HCT116 (cell line): ENCODE measurements around the gene HSD17B3. TPM values are rescaled to one million over a fixed set of nuclear protein-coding genes. Genes with fewer than 3 reads are reported as not detected.

Experiments
- ATAC-seq: fragments of 200-7000 bp; cut with Tn5 transposase; 2 replicates; pipeline ENCODE4 v1.9.1; 2020; ENCODE audit warnings: mild to moderate bottlenecking, moderate library complexity
- BruUV-seq: library from RNA; stranded (reverse); fragments of 400-500 nt; replicated peaks from 2 replicates; lab custom pipeline; 2021; lab: Mats Ljungman, UMichigan
- CTCF ChIA-PET: fragments of 300-600 bp; sonication (Branson Sonifier 250); formaldehyde crosslinking; loops from one replicate; lab custom pipeline; 2021; ENCODE audit warnings: antibody characterized with exemption; lab: Charles Lee
- POLR2A ChIA-PET: fragments of 300-600, 350-600 bp; sonication (Branson Sonifier 250); formaldehyde crosslinking; loops from one replicate; lab custom pipeline; 2021; ENCODE audit warnings: antibody characterized with exemption; lab: Charles Lee
- RAD21 ChIA-PET, 2 experiments: fragments of 300-600 bp; sonication (Branson Sonifier 250); formaldehyde crosslinking; loops; one replicate each; lab custom pipeline; 2023; ENCODE audit warnings: low total read pairs in 2 of 2; ENCODE audit not compliant: uncharacterized antibody in 2 of 2, unreplicated experiment in 2 of 2, low non-redundant PET in 1 of 2; lab: Charles Lee
- DNase-seq: peaks from one replicate; pipeline ENCODE4 v3.0.0-alpha.2; 2010; ENCODE audit warnings: low read depth, low spot score
- H2AFZ ChIP-seq: fragments of 200-600 bp; shearing (Covaris generic), sonication (generic); 2 replicates; pipeline ENCODE4 v1.6.1; 2017; ENCODE audit warnings: low read depth, mixed run types, mixed read lengths, antibody characterized with exemption, low read length; ENCODE audit not compliant: poor library complexity, severe bottlenecking
- H3K27ac ChIP-seq: 2 replicates; pipeline ENCODE4 v1.5.1; 2012; ENCODE audit warnings: low read depth, low read length
- H3K27me3 ChIP-seq: fragments of 200-600 bp; sonication (generic); 2 replicates; pipeline ENCODE4 v1.6.1; 2016; ENCODE audit warnings: mixed run types, low read length, mixed read lengths; ENCODE audit not compliant: insufficient read depth
- H3K36me3 ChIP-seq, 2 experiments: fragments of 200-500 bp in 1 of 2; fragments of 200-600 bp in 1 of 2; sonication (Bioruptor generic) in 1 of 2; sonication (generic) in 1 of 2; 2 replicates each; pipeline versions ENCODE4 v1.5.1 to v1.6.1; 2014 to 2016; ENCODE audit warnings: low read length in 2 of 2, inconsistent platforms in 1 of 2, mixed read lengths in 1 of 2, mixed run types in 1 of 2; ENCODE audit not compliant: insufficient read depth in 2 of 2, control insufficient read depth in 1 of 2
- H3K4me1 ChIP-seq, 2 experiments: fragments of 200-600 bp in 1 of 2; sonication (generic) in 1 of 2; 2 replicates each; pipeline versions ENCODE4 v1.5.1 to v1.6.1; 2012 to 2017; ENCODE audit warnings: low read length in 2 of 2, inconsistent platforms in 1 of 2, mild to moderate bottlenecking in 1 of 2, mixed read lengths in 1 of 2, mixed run types in 1 of 2, moderate library complexity in 1 of 2; ENCODE audit not compliant: insufficient read depth in 2 of 2, control insufficient read depth in 1 of 2
- H3K4me2 ChIP-seq: fragments of 200-600 bp; sonication (generic); 2 replicates; pipeline ENCODE4 v1.6.1; 2017; ENCODE audit warnings: mixed run types, low read length, mixed read lengths
- H3K4me3 ChIP-seq, 2 experiments: fragments of 200-600 bp in 1 of 2; sonication (generic) in 1 of 2; replicated peaks in 1 of 2; 2 replicates each; pipeline ENCODE4 v1.5.1; 2011 to 2016; ENCODE audit warnings: low read length in 2 of 2, control low read depth in 1 of 2, low read depth in 1 of 2, mild to moderate bottlenecking in 1 of 2, mixed read lengths in 1 of 2, mixed run types in 1 of 2
- H3K79me2 ChIP-seq: fragments of 200-600 bp; sonication (generic); 2 replicates; pipeline ENCODE4 v1.6.1; 2017; ENCODE audit warnings: mild to moderate bottlenecking, mixed run types, low read length, moderate library complexity, mixed read lengths; ENCODE audit not compliant: insufficient read depth
- H3K9ac ChIP-seq: fragments of 200-600 bp; sonication (generic); 2 replicates; pipeline ENCODE4 v1.6.1; 2016; ENCODE audit warnings: low read length, mixed read lengths
- H3K9me2 ChIP-seq: fragments of 200-600 bp; sonication (generic), shearing (Covaris generic); 2 replicates; pipeline ENCODE4 v1.6.1; 2017; ENCODE audit warnings: mixed run types, mild to moderate bottlenecking, moderate library complexity; ENCODE audit not compliant: insufficient read depth
- H3K9me3 ChIP-seq, 2 experiments: fragments of 200-500 bp in 1 of 2; fragments of 200-600 bp in 1 of 2; sonication (Bioruptor generic) in 1 of 2; sonication (generic) in 1 of 2; 2 replicates each; pipeline ENCODE4 v1.6.1; 2014 to 2017; ENCODE audit warnings: low read length in 2 of 2, mixed read lengths in 2 of 2, inconsistent platforms in 1 of 2, low read depth in 1 of 2, mild to moderate bottlenecking in 1 of 2, mixed run types in 1 of 2, moderate library complexity in 1 of 2; ENCODE audit not compliant: control insufficient read depth in 1 of 2, insufficient read depth in 1 of 2
- H4K20me1 ChIP-seq: fragments of 200-600 bp; sonication (generic), shearing (Covaris generic); 2 replicates; pipeline ENCODE4 v1.6.1; 2017; ENCODE audit warnings: mixed run types, mild to moderate bottlenecking, moderate library complexity; ENCODE audit not compliant: insufficient read depth
- CTCF ChIP-seq, 3 experiments: fragments of 200-600 bp in 1 of 3; sonication (generic) in 1 of 3; IDR thresholded peaks in 2 of 3; conservative IDR thresholded peaks in 1 of 3; 2 replicates each; pipeline ENCODE4 v1.5.1; 2012 to 2017; ENCODE audit warnings: low read depth in 2 of 3, low read length in 2 of 3, antibody characterized with exemption in 1 of 3, borderline replicate concordance in 1 of 3, control low read depth in 1 of 3, mild to moderate bottlenecking in 1 of 3, mixed read lengths in 1 of 3, mixed run types in 1 of 3, moderate library complexity in 1 of 3; ENCODE audit not compliant: insufficient read depth in 1 of 3
- EGR1 ChIP-seq: IDR thresholded peaks from 2 replicates; pipeline ENCODE4 v1.6.1; 2012; ENCODE audit warnings: low read depth
- RAD21 ChIP-seq: IDR thresholded peaks from 2 replicates; pipeline ENCODE4 v1.6.1; 2012; ENCODE audit warnings: low read depth, mild to moderate bottlenecking
- SRF ChIP-seq: IDR thresholded peaks from 2 replicates; pipeline ENCODE4 v1.6.1; 2012; ENCODE audit warnings: low read depth
- intact Hi-C: fragments of 100-400 bp; cut with micrococcal nuclease; formaldehyde crosslinking; loops from 2 replicates; pipeline ENCODE4 v1.10.0; 2022
- total RNA-seq: library from RNA; stranded (reverse); gene quantifications from one replicate; pipeline ENCODE4 v1.2.1, GENCODE V29; 2021; ENCODE audit not compliant: unreplicated experiment
- TF ChIP-seq, protein P1 (sequence below): IDR thresholded peaks from 2 replicates; pipeline ENCODE4 v1.6.1; 2012

Gene HSD17B3
- total RNA-seq, 1 experiment from 2014 or later, result 0.37 TPM

DNA sequence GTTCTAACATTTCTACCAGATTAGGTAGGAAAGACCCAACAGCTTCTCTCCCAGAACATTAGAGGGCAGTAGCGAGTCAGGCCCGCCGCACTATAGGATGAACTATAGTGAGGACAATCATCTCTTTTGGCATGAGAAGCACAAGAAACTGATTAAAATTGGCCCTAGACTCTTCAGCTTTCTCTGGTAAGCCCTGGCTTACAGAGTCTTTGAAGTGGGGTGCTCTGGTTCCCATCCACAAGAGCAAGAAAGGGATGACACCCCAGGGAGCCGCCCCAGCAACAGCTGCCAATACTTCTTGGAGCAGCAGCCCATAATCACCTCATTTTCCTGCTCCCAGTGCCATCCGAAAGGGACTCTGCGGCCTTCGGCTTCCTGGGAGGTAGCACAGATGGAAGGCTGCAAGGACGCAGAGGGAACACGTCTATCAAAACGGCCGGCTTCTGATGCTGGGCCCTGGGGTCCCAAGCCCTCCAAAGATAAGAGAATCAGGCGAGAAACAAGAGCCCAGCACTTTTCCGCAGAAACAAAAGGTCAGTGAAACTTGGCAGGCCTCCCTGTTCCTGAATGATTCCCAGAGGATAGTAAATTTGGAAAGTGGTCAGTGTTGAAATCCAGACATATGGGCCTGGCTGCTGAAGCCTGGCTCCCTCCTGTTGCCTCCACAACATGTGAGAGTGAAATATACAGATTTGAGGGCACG, 69.3 kb downstream of the HSD17B3 start:
- DNase-seq, result no peak
- Histone ChIP-seq H3K9me2 (no peaks in the 10 kb centered on the region), H3K36me3 (no peaks in the 10 kb centered on the region), H3K4me1 (no peaks in the 10 kb centered on the region), H4K20me1 (no peaks in the 10 kb centered on the region), H3K27ac (no peak overlapping the region), H2AFZ (peak overlapping the region; percentile 15), H3K27me3 (0 out of 2 replicates have a peak, but pooled peaks cover 4% of the 10 kb centered on the region), H3K9me3 (no peaks in the 10 kb centered on the region), H3K4me2 (no peak overlapping the region), H3K9ac (no peak overlapping the region), H3K79me2 (no peaks in the 10 kb centered on the region), H3K4me3 (no peak overlapping the region)
- ChIA-PET RAD21 (interaction anchor here in 1 of 2 experiments (1.3 kb wide), 1 partner anchor 434 kb away, joined by 4 read pairs; no protein-coding TSS in a partner anchor), POLR2A (no interaction called here), CTCF (interaction anchor here (0.9 to 2.2 kb wide), 8 partner anchors 11 to 722 kb away, joined by 3 to 15 read pairs (median 3); no protein-coding TSS in a partner anchor)
- TF ChIP-seq RAD21 (peak; percentile 85), CTCF (IDR thresholded peaks at IDR 0.05 in 2 of 3, conservative IDR thresholded peaks at IDR 0.05 in 1 of 3; ENCODE audit: borderline replicate concordance in 1 of 3, insufficient read depth in 1 of 3, low read depth in 2 of 3, low read length in 2 of 3) (peak; percentile 79 to 95 (median 93)), EGR1 (no peak)
- intact Hi-C loops, result loop anchor here (1.0 kb wide), 2 partner anchors 85 to 434 kb away; no protein-coding TSS in a partner anchor
- BruUV-seq, result no TSS peak
- peak; percentile 97 for ATAC-seq

DNA sequence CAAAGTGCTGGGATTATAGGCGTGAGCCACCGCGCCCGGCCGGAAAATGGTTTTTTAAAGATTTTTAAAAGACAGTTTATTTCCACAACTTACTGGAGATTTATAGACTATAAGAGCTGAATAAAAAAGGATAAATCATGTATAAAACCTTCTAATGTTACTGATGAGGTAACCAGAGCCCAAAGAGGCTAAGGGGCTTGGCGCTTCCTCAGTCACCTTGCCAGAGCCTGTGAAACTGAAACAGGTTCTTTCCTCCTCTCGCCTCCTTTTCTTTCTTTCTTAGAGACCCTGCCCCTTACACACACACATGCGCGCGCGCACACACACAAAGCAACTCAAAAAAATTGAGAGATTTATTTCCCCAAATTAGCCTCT, 69.8 kb downstream of the HSD17B3 start:
- H3K4me2 ChIP-seq, result no peak overlapping the region
- BruUV-seq, result no TSS peak
- no peaks in the 10 kb centered on the region for H3K9me3 ChIP-seq
- H4K20me1 ChIP-seq, result no peaks in the 10 kb centered on the region
- no peak for ATAC-seq
- CTCF ChIA-PET, result interaction anchor here (0.9 to 2.2 kb wide), 8 partner anchors 10 to 722 kb away, joined by 3 to 15 read pairs (median 3); no protein-coding TSS in a partner anchor
- no peaks in the 10 kb centered on the region for H3K9me2 ChIP-seq
- intact Hi-C loops, result loop anchor here (1.0 kb wide), 2 partner anchors 85 to 434 kb away; no protein-coding TSS in a partner anchor
- POLR2A ChIA-PET, result no interaction called here
- H3K27me3 ChIP-seq, result 0 out of 2 replicates have a peak, but pooled peaks cover 4% of the 10 kb centered on the region
- no peaks in the 10 kb centered on the region for H3K4me1 ChIP-seq
- RAD21 ChIA-PET, result interaction anchor here in 1 of 2 experiments (1.3 kb wide), 1 partner anchor 435 kb away, joined by 4 read pairs; no protein-coding TSS in a partner anchor
- no peaks in the 10 kb centered on the region for H3K36me3 ChIP-seq
- no peak overlapping the region for H3K4me3 ChIP-seq
- peak overlapping the region; percentile 15 for H2AFZ ChIP-seq
- H3K9ac ChIP-seq, result no peak overlapping the region
- H3K27ac ChIP-seq, result no peak overlapping the region
- H3K79me2 ChIP-seq, result no peaks in the 10 kb centered on the region
- TF ChIP-seq, protein P1, sequence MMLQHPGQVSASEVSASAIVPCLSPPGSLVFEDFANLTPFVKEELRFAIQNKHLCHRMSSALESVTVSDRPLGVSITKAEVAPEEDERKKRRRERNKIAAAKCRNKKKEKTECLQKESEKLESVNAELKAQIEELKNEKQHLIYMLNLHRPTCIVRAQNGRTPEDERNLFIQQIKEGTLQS, result no peak
- TF ChIP-seq SRF, result no peak
- TF ChIP-seq, all 23 proteins: peak for 0
- DNase-seq, result no peak
